ENCODE results near the gene ACAD10.

DNA sequence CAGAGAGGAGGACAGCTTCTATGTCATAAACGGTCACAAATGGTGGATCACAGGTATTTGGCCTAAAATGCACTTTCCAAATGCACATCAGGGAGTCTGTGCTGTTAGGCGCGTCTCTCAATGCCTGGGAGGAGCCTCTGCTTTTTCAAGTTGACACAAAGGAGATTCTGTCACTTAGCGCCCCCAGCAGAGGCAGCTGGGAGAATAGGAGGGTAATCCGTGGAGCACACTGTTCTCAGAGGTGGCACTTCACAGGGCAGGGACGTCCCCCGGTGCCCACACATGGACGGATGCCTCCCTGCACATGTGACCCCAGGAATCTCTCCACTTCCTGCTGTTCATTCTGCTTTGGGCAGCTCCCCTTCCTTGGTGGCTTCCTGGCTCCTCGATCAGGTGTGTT is 61.5 kb downstream of the ACAD10 start:
- TF ChIP-seq POLR2A (IDR thresholded peaks at IDR 0.05; ENCODE audit: extremely low read depth, insufficient read length), result no peak
- TF ChIP-seq MYC (IDR thresholded peaks at IDR 0.05; ENCODE audit: low read depth, low read length), result no peak
- TF ChIP-seq, protein P1, sequence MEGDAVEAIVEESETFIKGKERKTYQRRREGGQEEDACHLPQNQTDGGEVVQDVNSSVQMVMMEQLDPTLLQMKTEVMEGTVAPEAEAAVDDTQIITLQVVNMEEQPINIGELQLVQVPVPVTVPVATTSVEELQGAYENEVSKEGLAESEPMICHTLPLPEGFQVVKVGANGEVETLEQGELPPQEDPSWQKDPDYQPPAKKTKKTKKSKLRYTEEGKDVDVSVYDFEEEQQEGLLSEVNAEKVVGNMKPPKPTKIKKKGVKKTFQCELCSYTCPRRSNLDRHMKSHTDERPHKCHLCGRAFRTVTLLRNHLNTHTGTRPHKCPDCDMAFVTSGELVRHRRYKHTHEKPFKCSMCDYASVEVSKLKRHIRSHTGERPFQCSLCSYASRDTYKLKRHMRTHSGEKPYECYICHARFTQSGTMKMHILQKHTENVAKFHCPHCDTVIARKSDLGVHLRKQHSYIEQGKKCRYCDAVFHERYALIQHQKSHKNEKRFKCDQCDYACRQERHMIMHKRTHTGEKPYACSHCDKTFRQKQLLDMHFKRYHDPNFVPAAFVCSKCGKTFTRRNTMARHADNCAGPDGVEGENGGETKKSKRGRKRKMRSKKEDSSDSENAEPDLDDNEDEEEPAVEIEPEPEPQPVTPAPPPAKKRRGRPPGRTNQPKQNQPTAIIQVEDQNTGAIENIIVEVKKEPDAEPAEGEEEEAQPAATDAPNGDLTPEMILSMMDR (IDR thresholded peaks at IDR 0.05; ENCODE audit: low read depth, low read length), result no peak

All from NB4 (cell line).